Lower leg skin (tissue), 4 donors: ENCODE measurements around the gene UNC13B. TPM values are rescaled to one million over a fixed set of nuclear protein-coding genes. Genes with fewer than 3 reads are reported as not detected.

Experiments
- DNase-seq, 2 donors: peaks; one replicate each; pipeline ENCODE4 v3.0.0-alpha.2; 2019; ENCODE audit warnings: low spot score in 2 of 2
- H3K4me3 ChIP-seq: fragments of 200-600 bp; sonication (generic); 2 replicates; pipeline ENCODE4 v1.5.1; 2017; ENCODE audit warnings: mild to moderate bottlenecking, low read depth; ENCODE audit not compliant: poor library complexity, severe bottlenecking
- POLR2A ChIP-seq, 2 donors: fragments of 450-650 bp; IDR thresholded peaks; one replicate each; pipeline ENCODE4 v1.6.1; 2016 to 2017; ENCODE audit warnings: antibody characterized with exemption in 2 of 2, mild to moderate bottlenecking in 1 of 2, moderate library complexity in 1 of 2
- WGBS, 2 donors: methylation state at CpG; one replicate each; pipeline ENCODE4 v1.1.5; 2018; 5-methylcytosine and 5-hydroxymethylcytosine counted together
- intact Hi-C: fragments of 100-400 bp; cut with DNase I; formaldehyde crosslinking; loops from one replicate; pipeline ENCODE4 v1.15.0; 2023; ENCODE audit warnings: low total_unique reads
- total RNA-seq, 4 donors: library from RNA; depleted of rRNA; stranded (reverse); fragments of >200 nt; gene quantifications; one replicate each; pipeline ENCODE4 v1.1.0, GENCODE V29; 2016
- TF ChIP-seq, protein P1 (sequence below), 3 donors: fragments of 450-650 bp; IDR thresholded peaks; one replicate each; pipeline ENCODE4 v1.5.1; 2016; ENCODE audit warnings: antibody characterized with exemption in 3 of 3, mild to moderate bottlenecking in 3 of 3, moderate library complexity in 2 of 3

UNC13B gene
- total RNA-seq, 4 donors from 2014 or later, result 11.9 to 29.0 (median 27.5) TPM

DNA sequence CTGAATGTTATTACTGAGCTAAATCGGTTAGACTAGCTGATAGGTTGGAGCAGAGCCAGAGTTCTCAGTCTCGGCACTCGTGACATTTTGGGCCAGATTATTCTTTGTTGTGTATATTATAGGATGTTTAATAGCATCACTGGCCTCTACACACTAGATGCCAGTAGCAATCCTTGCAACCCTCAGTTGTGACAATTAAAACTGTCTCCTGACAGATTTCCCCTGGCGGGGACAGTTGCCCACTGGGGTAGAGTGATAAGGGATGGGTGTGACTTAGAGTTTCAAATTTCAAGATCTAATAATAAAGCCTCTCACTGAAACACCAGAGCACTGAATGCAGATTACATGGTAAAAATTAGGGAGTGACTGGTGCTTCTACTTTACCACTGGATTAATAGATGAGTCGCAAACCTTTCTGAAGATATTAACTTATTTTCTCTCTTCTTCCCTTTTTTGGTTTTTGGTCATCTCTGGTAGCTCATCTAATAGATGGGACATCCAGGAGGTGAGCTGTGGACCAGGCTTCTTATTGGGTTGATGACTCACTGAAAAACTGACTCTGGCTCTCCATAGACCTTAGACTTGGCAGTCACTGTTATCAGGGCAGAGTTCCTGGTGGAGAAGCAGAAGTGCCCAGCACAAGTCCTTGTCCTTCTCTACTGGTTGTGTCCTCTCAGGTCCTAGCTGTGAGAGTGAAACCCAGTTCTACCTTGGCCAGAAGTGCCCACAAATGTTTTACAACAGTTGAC lies 150.3 kb downstream of the UNC13B start:
- intact Hi-C loops, result no loop called here
- WGBS, 2 donors, result 72 to 79% methylated on average over 5 of the region's 5 CpGs
- no peak for TF ChIP-seq POLR2A (IDR thresholded peaks at IDR 0.05)
- TF ChIP-seq, protein P1, sequence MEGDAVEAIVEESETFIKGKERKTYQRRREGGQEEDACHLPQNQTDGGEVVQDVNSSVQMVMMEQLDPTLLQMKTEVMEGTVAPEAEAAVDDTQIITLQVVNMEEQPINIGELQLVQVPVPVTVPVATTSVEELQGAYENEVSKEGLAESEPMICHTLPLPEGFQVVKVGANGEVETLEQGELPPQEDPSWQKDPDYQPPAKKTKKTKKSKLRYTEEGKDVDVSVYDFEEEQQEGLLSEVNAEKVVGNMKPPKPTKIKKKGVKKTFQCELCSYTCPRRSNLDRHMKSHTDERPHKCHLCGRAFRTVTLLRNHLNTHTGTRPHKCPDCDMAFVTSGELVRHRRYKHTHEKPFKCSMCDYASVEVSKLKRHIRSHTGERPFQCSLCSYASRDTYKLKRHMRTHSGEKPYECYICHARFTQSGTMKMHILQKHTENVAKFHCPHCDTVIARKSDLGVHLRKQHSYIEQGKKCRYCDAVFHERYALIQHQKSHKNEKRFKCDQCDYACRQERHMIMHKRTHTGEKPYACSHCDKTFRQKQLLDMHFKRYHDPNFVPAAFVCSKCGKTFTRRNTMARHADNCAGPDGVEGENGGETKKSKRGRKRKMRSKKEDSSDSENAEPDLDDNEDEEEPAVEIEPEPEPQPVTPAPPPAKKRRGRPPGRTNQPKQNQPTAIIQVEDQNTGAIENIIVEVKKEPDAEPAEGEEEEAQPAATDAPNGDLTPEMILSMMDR (IDR thresholded peaks at IDR 0.05), result no peak
- DNase-seq, result no peak
- H3K4me3 ChIP-seq, result no peak overlapping the region

DNA sequence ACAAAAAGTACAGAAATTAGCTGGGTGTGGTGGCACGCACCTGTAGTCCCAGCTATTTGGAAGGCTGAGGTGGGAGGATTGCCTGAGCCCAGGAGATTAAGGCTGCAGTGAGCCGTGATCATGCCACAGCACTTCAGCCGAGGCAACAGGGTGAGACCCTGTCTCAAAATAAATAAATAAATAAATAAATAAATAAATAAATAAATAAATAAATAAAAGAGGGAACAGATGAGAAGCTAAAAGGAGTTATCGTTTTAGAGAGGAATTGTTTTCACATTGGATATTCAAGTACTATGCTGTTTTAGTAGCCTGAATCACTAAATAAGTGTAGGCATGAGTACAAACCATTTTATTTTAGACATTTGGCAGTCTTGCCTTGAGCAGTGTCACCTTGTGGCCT lies 151.7 kb downstream of the UNC13B start:
- no peak for TF ChIP-seq POLR2A (IDR thresholded peaks at IDR 0.05)
- TF ChIP-seq, protein P1 (IDR thresholded peaks at IDR 0.05), result no peak
- intact Hi-C loops, result no loop called here
- H3K4me3 ChIP-seq, result no peak overlapping the region
- DNase-seq, result no peak
- 93 to 96% methylated on average over 4 of the region's 4 CpGs for WGBS, 2 donors

DNA sequence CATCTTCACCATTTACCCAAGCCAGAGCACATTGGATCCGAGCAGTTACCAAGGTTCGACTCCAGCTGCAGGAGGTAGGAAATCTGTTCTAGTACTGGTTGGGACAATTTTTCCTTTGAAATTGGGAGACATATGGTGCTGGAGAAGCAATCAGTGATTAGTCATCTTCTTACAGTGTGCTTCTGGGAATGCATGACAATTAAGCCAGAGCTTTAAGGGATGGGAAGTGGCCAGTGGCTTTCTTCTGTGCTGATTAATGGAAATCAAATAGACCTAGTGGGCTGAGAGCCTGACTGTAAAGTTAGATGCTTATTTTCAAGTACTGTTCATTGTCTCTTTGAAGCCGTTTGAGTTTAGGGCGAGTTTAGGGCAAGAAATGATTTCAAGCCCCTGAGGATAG lies 152.1 kb downstream of the UNC13B start:
- WGBS, 2 donors, result 93 to 98% methylated on average over 4 of the region's 4 CpGs
- no peak for DNase-seq
- TF ChIP-seq, protein P1 (IDR thresholded peaks at IDR 0.05), result no peak
- no peak for TF ChIP-seq POLR2A (IDR thresholded peaks at IDR 0.05)
- intact Hi-C loops, result no loop called here
- no peak overlapping the region for H3K4me3 ChIP-seq

DNA sequence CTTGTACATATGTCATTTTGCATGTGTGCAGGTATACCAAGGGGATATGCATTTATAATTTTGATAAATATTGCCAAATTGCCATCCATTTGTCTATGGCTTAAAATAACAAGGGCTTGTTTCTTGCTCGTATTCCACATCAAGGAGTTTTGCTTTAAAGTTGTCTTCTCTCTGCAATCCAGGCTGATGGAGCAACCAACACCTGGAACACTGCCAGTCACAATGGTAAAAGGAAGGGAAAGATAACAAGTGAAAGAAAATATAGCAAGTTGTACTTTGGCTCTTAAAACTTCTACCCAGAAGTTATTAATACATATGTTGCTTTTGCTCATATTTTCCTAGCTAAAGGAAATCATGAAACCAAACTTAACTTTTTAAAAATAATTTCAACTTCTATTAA lies 156.9 kb downstream of the UNC13B start:
- intact Hi-C loops, result no loop called here
- no peak for TF ChIP-seq POLR2A (IDR thresholded peaks at IDR 0.05)
- TF ChIP-seq, protein P1 (IDR thresholded peaks at IDR 0.05), result no peak
- no peak for DNase-seq
- 76 to 81% methylated on average over 1 of the region's 1 CpG for WGBS, 2 donors
- H3K4me3 ChIP-seq, result no peak overlapping the region

DNA sequence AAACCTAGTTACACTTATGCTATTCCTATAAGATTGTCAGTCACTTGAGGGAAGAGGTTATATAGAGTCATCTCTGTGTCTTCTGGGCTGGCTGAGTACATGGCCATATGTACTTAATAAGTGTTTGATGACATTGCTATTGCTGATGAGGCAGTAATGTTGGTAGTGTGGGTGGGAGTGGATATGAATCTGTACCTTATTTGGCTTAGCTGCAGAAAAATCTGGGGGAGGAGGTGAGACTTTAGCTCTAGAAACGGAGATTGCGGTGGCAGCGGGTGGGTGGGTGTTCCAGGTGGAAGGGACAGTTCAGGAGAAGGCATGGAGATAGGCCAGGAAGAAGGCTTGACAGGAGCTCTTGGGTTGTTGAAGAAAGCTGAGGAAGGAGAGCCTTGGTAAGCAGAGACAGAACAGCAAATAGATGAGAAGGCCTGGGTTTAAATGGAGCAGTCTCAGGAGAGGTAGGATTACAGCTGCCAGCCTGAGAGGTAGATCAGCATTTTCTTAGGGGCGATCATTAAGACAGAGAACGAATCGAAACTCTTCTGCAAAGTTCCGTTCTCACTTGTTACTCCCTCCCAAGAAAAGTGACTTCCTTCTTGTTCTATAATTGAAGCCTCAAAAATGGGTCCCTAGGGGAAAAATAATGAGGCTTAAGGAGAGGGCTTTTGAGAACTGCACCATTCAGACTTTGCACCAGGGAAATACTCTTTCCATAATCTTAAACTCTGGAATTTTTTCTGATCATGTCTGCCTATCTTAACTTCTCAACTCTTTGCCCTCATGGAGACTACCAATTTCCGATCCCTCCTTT lies 160.5 kb downstream of the UNC13B start:
- intact Hi-C loops, result no loop called here
- TF ChIP-seq, protein P1 (IDR thresholded peaks at IDR 0.05), result no peak
- no peak for TF ChIP-seq POLR2A (IDR thresholded peaks at IDR 0.05)
- 82 to 84% methylated on average over 8 of the region's 8 CpGs for WGBS, 2 donors
- no peak for DNase-seq
- no peak overlapping the region for H3K4me3 ChIP-seq
